Measurements from ENCODE around the gene STX11.

GRCh38 chr6:144214029-144214428 lies 63.7 kb downstream of the STX11 start:
- TF ChIP-seq IRF1 (CRISPR knock-in tag; IDR thresholded peaks at IDR 0.05; ENCODE audit: low read depth) (no peak), CTCF (CRISPR knock-in tag; IDR thresholded peaks at IDR 0.05) (no peak)

All from HepG2 (cell line).